GM12891 (cell line): Measurements from ENCODE around the gene CSE1L.

Experiments
- POLR2A ChIP-seq: IDR thresholded peaks from 2 replicates; pipeline ENCODE4 v1.6.1; 2011; ENCODE audit warnings: low read depth, low read length, control low read depth
- TAF1 ChIP-seq: IDR thresholded peaks from 2 replicates; pipeline ENCODE4 v1.6.1; 2011; ENCODE audit warnings: low read depth, low read length, control low read depth

DNA sequence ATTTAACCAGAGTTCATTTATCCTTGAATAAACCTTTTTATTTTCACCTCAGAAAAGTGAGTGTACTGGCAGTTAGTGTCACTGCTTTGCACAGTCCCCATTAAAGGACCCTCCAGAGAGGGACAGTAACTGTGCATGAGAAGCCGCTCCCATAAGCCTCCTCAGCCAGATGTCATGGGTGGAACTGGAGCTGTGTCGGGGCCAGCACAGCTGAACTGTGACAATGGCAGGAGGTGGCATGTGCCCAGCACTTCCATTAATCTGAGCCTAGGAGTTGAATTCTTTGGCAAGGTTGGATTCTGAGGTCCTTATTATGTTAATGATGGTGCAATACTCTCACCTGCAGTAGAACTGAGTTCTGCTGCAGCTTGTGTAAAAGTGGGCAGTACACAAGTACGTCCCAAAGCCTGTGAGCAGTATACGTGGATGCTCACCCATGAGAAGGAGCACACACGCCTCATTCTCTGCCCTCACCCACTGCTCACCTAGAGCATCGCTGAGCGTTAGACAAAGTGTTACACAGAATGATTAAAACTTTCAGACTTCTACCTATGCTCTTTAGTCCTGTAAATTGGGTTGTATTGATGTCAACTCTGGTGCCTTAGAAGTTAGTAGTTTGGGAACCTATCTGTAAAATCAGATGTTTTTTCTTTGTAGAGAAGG, 11.9 kb upstream of the CSE1L start:
- TF ChIP-seq POLR2A (no peak), TAF1 (no peak)
